Sigmoid colon (tissue), 3 donors: Measurements from ENCODE around the gene CEPT1.

ENCODE experiments used
- CTCF ChIP-seq, 4 experiments: fragments of 450-650 bp in 3 of 4; fragments of 200-600 bp in 1 of 4; IDR thresholded peaks; one replicate each; pipeline ENCODE4 v1.5.1; 2016 to 2019; ENCODE audit warnings: antibody characterized with exemption in 4 of 4, mild to moderate bottlenecking in 3 of 4, moderate library complexity in 2 of 4
- POLR2A ChIP-seq, 2 donors: fragments of 450-650 bp; IDR thresholded peaks; one replicate each; pipeline ENCODE4 v1.6.1; 2016; ENCODE audit warnings: antibody characterized with exemption in 2 of 2, mild to moderate bottlenecking in 2 of 2, moderate library complexity in 2 of 2

- TF ChIP-seq CTCF (IDR thresholded peaks at IDR 0.05), result no peak
- no peak for TF ChIP-seq POLR2A (IDR thresholded peaks at IDR 0.05)
Measured at GRCh38 chr1:111218701-111219556, 78.9 kb downstream of the CEPT1 start.
